ENCODE results near the gene ARHGAP29.

Gene ARHGAP29

DNA sequence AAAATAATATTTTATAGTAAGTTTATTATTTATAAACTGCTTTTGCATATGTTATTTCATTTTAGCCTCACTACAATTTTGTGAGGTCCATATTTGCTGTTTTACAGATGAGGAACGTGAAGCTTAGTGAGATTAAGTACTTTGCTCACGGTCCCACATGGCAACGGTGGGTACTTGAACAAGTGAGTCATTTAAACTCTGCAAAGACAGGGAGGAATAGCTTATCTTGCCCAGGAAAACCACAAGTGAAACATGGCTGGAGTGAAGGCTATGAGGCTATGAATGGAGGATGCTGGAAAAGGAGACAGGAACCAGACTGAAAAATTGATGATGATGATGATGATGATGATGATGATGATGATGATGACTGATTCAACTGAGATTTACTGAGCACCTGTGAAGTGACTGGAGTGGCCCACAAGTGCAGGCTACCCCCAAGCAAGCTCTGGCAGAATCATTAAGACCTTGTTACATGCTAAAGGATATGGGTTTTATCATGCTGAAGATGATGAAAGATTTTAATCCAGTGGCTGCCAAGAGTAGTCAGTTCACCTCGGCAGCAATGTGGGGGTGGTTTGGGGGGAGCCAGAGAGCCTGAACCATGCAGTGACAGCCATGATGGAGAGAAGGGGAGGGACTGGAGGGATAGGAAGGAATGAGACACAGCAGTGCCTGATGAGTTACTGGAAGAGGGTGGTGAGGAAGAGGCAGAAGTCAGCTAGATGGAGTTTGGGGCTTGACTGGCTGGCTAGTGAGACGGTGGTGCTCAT lies 115.0 kb downstream of the ARHGAP29 start:
- no peak for DNase-seq
